GM12878 (cell line): ENCODE results near the gene RNF148. TPM values are rescaled to one million over a fixed set of nuclear protein-coding genes. Genes with fewer than 3 reads are reported as not detected.
"Not testable (repeated sequence)": the region's sequence is repeated elsewhere in the genome, so short reads cannot be mapped to it uniquely, and the experiment has no call there.

ENCODE experiments used
- ATAC-seq: fragments of 200-7000 bp; cut with Tn5 transposase; 3 replicates; pipeline ENCODE4 v1.9.1; 2020; ENCODE audit warnings: mild to moderate bottlenecking, moderate library complexity
- BruUV-seq: library from RNA; stranded (reverse); fragments of 400-500 nt; replicated peaks from 2 replicates; lab custom pipeline; 2021; lab: Mats Ljungman, UMichigan
- CTCF ChIA-PET: fragments of 300-600 bp; sonication (Branson Sonifier 250); formaldehyde crosslinking; extraction: SDS; loops from one replicate; lab custom pipeline; 2021; ENCODE audit warnings: inconsistent platforms; lab: Yijun Ruan, JAX
- POLR2A ChIA-PET: fragments of 350-600 bp; formaldehyde crosslinking; extraction: SDS; loops from one replicate; lab custom pipeline; 2021; ENCODE audit warnings: inconsistent platforms; lab: Charles Lee
- RAD21 ChIA-PET: fragments of 300-600 bp; sonication (Branson Sonifier 250); formaldehyde crosslinking; loops from one replicate; lab custom pipeline; 2023; ENCODE audit warnings: antibody characterized with exemption; ENCODE audit not compliant: unreplicated experiment; lab: Charles Lee
- SMC1A ChIA-PET: fragments of 300-600 bp; sonication (Branson Sonifier 250); formaldehyde crosslinking; loops from one replicate; lab custom pipeline; 2023; ENCODE audit not compliant: unreplicated experiment, uncharacterized antibody; lab: Charles Lee
- DNase-seq: peaks from one replicate; pipeline ENCODE4 v3.0.0-alpha.2; 2011; ENCODE audit warnings: low read depth, low spot score
- FAIRE-seq: peaks from 3 replicates; lab custom pipeline; 2011; peaks lifted over from hg19 to GRCh38; lab: Jason Lieb, UNC
- H2AFZ ChIP-seq: 2 replicates; pipeline ENCODE4 v1.6.0; 2011; ENCODE audit warnings: low read depth, low read length, control low read depth; ENCODE audit not compliant: control insufficient read depth
- H3K27ac ChIP-seq: 2 replicates; pipeline ENCODE4 v1.5.1; 2011; ENCODE audit warnings: control low read depth; ENCODE audit not compliant: control insufficient read depth, insufficient read depth
- H3K27me3 ChIP-seq, 2 experiments: replicated peaks in 1 of 2; 2 replicates each; pipeline versions ENCODE4 v1.6.0 to v1.6.1; 2011; ENCODE audit warnings: low read length in 1 of 2; ENCODE audit not compliant: control insufficient read depth in 2 of 2, insufficient read depth in 2 of 2
- H3K36me3 ChIP-seq, 2 experiments: 2 replicates each; pipeline ENCODE4 v1.5.1; 2011; ENCODE audit warnings: low read length in 1 of 2; ENCODE audit not compliant: control insufficient read depth in 2 of 2, insufficient read depth in 2 of 2
- H3K4me1 ChIP-seq: 2 replicates; pipeline ENCODE4 v1.6.1; 2011; ENCODE audit warnings: mild to moderate bottlenecking, low read length, moderate library complexity, mixed read lengths; ENCODE audit not compliant: control insufficient read depth, insufficient read depth
- H3K4me2 ChIP-seq: 2 replicates; pipeline ENCODE4 v1.6.0; 2011; ENCODE audit warnings: control low read depth; ENCODE audit not compliant: control insufficient read depth, insufficient read depth
- H3K4me3 ChIP-seq: fragments of 200-600 bp; sonication (generic); 2 replicates; pipeline ENCODE4 v1.5.1; 2016
- H3K79me2 ChIP-seq: 2 replicates; pipeline ENCODE4 v1.6.0; 2011; ENCODE audit warnings: low read length; ENCODE audit not compliant: control insufficient read depth, insufficient read depth
- H3K9ac ChIP-seq: 2 replicates; pipeline ENCODE4 v1.8.0; 2011; ENCODE audit warnings: low read length, control low read depth, mixed read lengths; ENCODE audit not compliant: control insufficient read depth, insufficient read depth
- H3K9me3 ChIP-seq: replicated peaks from 3 replicates; pipeline ENCODE4 v1.5.1; 2011; ENCODE audit warnings: mild to moderate bottlenecking, low read length; ENCODE audit not compliant: control insufficient read depth, insufficient read depth
- H4K20me1 ChIP-seq: 2 replicates; pipeline ENCODE4 v1.6.0; 2011; ENCODE audit not compliant: control insufficient read depth, insufficient read depth
- FOS ChIP-seq: IDR thresholded peaks from 3 replicates; pipeline ENCODE4 v1.6.1; 2011; ENCODE audit warnings: borderline replicate concordance; ENCODE audit not compliant: insufficient read length; ENCODE audit errors: extremely low read depth
- IRF4 ChIP-seq: IDR thresholded peaks from 2 replicates; pipeline ENCODE4 v1.6.1; 2011; ENCODE audit warnings: low read depth, low read length
- TCF7 ChIP-seq: IDR thresholded peaks from 2 replicates; pipeline ENCODE4 v1.6.1; 2014; ENCODE audit warnings: antibody characterized with exemption, borderline replicate concordance
- WGBS: methylation state at CpG from one replicate; pipeline ENCODE4 v1.1.6; 2016; ENCODE audit warnings: low lambda C conversion rate; ENCODE audit not compliant: insufficient replicate concordance, insufficient coverage; ENCODE audit errors: missing lambda C conversion rate; 5-methylcytosine and 5-hydroxymethylcytosine counted together
- in situ Hi-C: fragments of 300-500 bp; cut with MboI; formaldehyde crosslinking; loops from 9 replicates; pipeline ENCODE4 v1.14.3; 2018; ENCODE audit warnings: mixed read lengths
- intact Hi-C: fragments of 100-400 bp; cut with micrococcal nuclease; formaldehyde crosslinking; loops from one replicate; pipeline ENCODE4 v1.14.2; 2022; ENCODE audit not compliant: unreplicated experiment
- polyA plus RNA-seq, 11 experiments: library from polyadenylated mRNA; depleted of rRNA in 4 of 11; unstranded in 6 of 11; stranded (reverse) in 5 of 11; fragments of >200 nt; fragmentation: Nextera tagmentation in 4 of 11; fragmentation: Illumina TruSeq in 1 of 11; extraction: Ambion mirVana in 4 of 11; extraction: Trizol in 1 of 11; gene quantifications; 1 replicate in 1 of 11; 2 replicates in 10 of 11; pipeline versions ENCODE4 v1.2.1 to v1.2.3, GENCODE V29; 2011 to 2016; ENCODE audit warnings: inconsistent platforms in 2 of 11, missing spikeins in 2 of 11, low read depth in 1 of 11
- total RNA-seq, 4 experiments: library from RNA; depleted of rRNA in 3 of 4; stranded (reverse); fragments of >200 nt in 3 of 4; fragmentation: Illumina TruSeq in 1 of 4; extraction: Trizol in 1 of 4; gene quantifications; 2 replicates each; pipeline versions ENCODE4 v1.2.1 to v1.2.3, GENCODE V29; 2013 to 2021

Gene RNF148
- total and polyA plus RNA-seq, 10 of the 15 experiments (the other 5 are each of a cell fraction or from before 2014, with no cell fraction given): 0.06 to 0.22 (median 0.17) TPM; not detected in 7

GRCh38 chr7:122679269-122679709, 23.4 kb downstream of the RNF148 start:
- H3K9me3 ChIP-seq, H3K9ac ChIP-seq, H3K4me3 ChIP-seq, H3K4me1 ChIP-seq, in situ Hi-C loops, RAD21 ChIA-PET, ATAC-seq, H3K27ac ChIP-seq, H3K27me3 ChIP-seq, H4K20me1 ChIP-seq, POLR2A ChIA-PET, H3K4me2 ChIP-seq, H3K36me3 ChIP-seq, intact Hi-C loops, SMC1A ChIA-PET, BruUV-seq, H2AFZ ChIP-seq, DNase-seq, FAIRE-seq, H3K79me2 ChIP-seq: not testable (repeated sequence)
- CTCF ChIA-PET: interaction anchor here (1.2 kb wide), 1 partner anchor 10 kb away, joined by 4 read pairs; no protein-coding TSS in a partner anchor
- 55% methylated on average over 9 of the region's 9 CpGs for WGBS

- no peaks in the 10 kb centered on the region for H3K36me3 ChIP-seq
- no peaks in the 10 kb centered on the region for H3K9me3 ChIP-seq
- no peaks in the 10 kb centered on the region for H4K20me1 ChIP-seq
- H3K4me2 ChIP-seq: no peak overlapping the region
- FAIRE-seq (no peak), DNase-seq (no peak), ATAC-seq (no peak)
- H3K27me3 ChIP-seq: no peaks in the 10 kb centered on the region
- no peaks in the 10 kb centered on the region for H3K4me1 ChIP-seq
- H2AFZ ChIP-seq: no peak overlapping the region
- BruUV-seq: no TSS peak
- WGBS: 0% methylated on average over 1 of the region's 1 CpG
- no peak overlapping the region for H3K9ac ChIP-seq
- RAD21 ChIA-PET: interaction anchor here (0.8 kb wide), 1 partner anchor 128 kb away, joined by 3 read pairs; no protein-coding TSS in a partner anchor
- H3K79me2 ChIP-seq: no peaks in the 10 kb centered on the region
- no peak overlapping the region for H3K27ac ChIP-seq
- CTCF ChIA-PET: interaction anchor here (1.4 kb wide), 2 partner anchors 10 to 13 kb away, joined by 4 to 6 read pairs; no protein-coding TSS in a partner anchor
- TF ChIP-seq IRF4 (no peak), FOS (no peak), TCF7 (no peak)
- POLR2A ChIA-PET: interaction anchor here (0.8 to 0.9 kb wide), 2 partner anchors 16 to 92 kb away, joined by 3 read pairs; no protein-coding TSS in a partner anchor
- SMC1A ChIA-PET: interaction anchor here (0.6 to 1.5 kb wide), 6 partner anchors 10 to 224 kb away, joined by 3 to 5 read pairs (median 3); no protein-coding TSS in a partner anchor
- in situ Hi-C loops: no loop called here
- intact Hi-C loops: no loop called here
- H3K4me3 ChIP-seq: no peak overlapping the region
These were observed 25.6 kb downstream of the RNF148 start for GRCh38 chr7:122677149-122677548.
